ENCODE measurements around the gene TRIP13.
"Not testable (repeated sequence)": the region's sequence is repeated elsewhere in the genome, so short reads cannot be mapped to it uniquely, and the experiment has no call there.

The TRIP13 gene

GRCh38 chr5:875931-876330, 16.8 kb upstream of the TRIP13 start:
- DNase-seq (ENCODE audit: low read depth) = no peak

- no peak for DNase-seq (ENCODE audit: low read depth)
These were observed 16.0 kb upstream of the TRIP13 start for GRCh38 chr5:876398-877365.

GRCh38 chr5:878125-878524, 14.6 kb upstream of the TRIP13 start:
- DNase-seq (ENCODE audit: low read depth) = no peak

GRCh38 chr5:878677-879076, 14.0 kb upstream of the TRIP13 start:
- DNase-seq (ENCODE audit: low read depth) = not testable (repeated sequence)

- DNase-seq (ENCODE audit: low read depth) = no peak
These were observed 11.7 kb upstream of the TRIP13 start for GRCh38 chr5:880816-881550.

GRCh38 chr5:881551-881935, 11.1 kb upstream of the TRIP13 start:
- DNase-seq (ENCODE audit: low read depth) = no peak

GRCh38 chr5:882253-883183, 10.2 kb upstream of the TRIP13 start:
- no peak for DNase-seq (ENCODE audit: low read depth)

- DNase-seq (ENCODE audit: low read depth) = no peak
These were observed 9.1 kb upstream of the TRIP13 start for GRCh38 chr5:883475-884181.

- no peak for DNase-seq (ENCODE audit: low read depth)
These were observed 8.1 kb upstream of the TRIP13 start for GRCh38 chr5:884345-885126.

- no peak for DNase-seq (ENCODE audit: low read depth)
These were observed 7.6 kb upstream of the TRIP13 start for GRCh38 chr5:885127-885442.

GRCh38 chr5:885529-885928, 7.2 kb upstream of the TRIP13 start:
- no peak for DNase-seq (ENCODE audit: low read depth)

GRCh38 chr5:886036-886435, 6.6 kb upstream of the TRIP13 start:
- no peak for DNase-seq (ENCODE audit: low read depth)

- no peak for DNase-seq (ENCODE audit: low read depth)
These were observed 5.9 kb upstream of the TRIP13 start for GRCh38 chr5:886716-887325.

- no peak for DNase-seq (ENCODE audit: low read depth)
These were observed 4.6 kb upstream of the TRIP13 start for GRCh38 chr5:887947-888637.

- DNase-seq (ENCODE audit: low read depth) = no peak
These were observed 4.0 kb upstream of the TRIP13 start for GRCh38 chr5:888638-889035.

- DNase-seq (ENCODE audit: low read depth) = no peak
These were observed 3.5 kb upstream of the TRIP13 start for GRCh38 chr5:889075-889710.

- no peak for DNase-seq (ENCODE audit: low read depth)
These were observed 1.4 kb upstream of the TRIP13 start for GRCh38 chr5:891117-891836.

GRCh38 chr5:891837-892393, 769 bp upstream of the TRIP13 start:
- DNase-seq (ENCODE audit: low read depth) = no peak

Measured in GM04504 (cell line).